ENCODE measurements around the gene CYP4Z1.

DNA sequence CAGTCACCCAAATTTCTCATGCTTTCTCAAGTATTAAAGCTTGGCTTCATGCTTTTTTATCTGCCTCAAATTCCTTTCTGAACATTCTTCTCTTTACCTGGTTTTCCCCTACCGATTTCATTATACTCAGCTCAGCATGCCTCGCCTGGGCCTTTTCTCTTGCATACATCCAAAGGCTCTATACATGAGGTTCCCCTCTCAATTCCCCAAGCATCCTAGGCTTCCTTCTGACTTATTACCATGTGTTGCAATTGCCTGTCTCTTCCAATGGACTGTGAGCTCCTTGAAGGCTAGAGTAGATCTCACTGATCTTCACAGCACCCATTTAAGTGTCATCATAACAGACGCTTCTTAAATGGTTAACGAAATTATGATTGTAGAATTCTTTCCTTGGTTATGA, 46.1 kb downstream of the CYP4Z1 start:
- TF ChIP-seq TARDBP (IDR thresholded peaks at IDR 0.05) (no peak), BHLHE40 (IDR thresholded peaks at IDR 0.05; ENCODE audit: borderline replicate concordance) (no peak), FOXM1 (IDR thresholded peaks at IDR 0.05; ENCODE audit: borderline replicate concordance) (no peak), HDGF (IDR thresholded peaks at IDR 0.05; ENCODE audit: borderline replicate concordance) (no peak), FOXA1 (IDR thresholded peaks at IDR 0.05) (no peak), ELF4 (IDR thresholded peaks at IDR 0.05) (no peak), SP1 (IDR thresholded peaks at IDR 0.05) (no peak), SUZ12 (IDR thresholded peaks at IDR 0.05) (no peak), LEF1 (IDR thresholded peaks at IDR 0.05; ENCODE audit: borderline replicate concordance) (no peak), FOXK2 (IDR thresholded peaks at IDR 0.05) (no peak)
- TF ChIP-seq, protein P1, sequence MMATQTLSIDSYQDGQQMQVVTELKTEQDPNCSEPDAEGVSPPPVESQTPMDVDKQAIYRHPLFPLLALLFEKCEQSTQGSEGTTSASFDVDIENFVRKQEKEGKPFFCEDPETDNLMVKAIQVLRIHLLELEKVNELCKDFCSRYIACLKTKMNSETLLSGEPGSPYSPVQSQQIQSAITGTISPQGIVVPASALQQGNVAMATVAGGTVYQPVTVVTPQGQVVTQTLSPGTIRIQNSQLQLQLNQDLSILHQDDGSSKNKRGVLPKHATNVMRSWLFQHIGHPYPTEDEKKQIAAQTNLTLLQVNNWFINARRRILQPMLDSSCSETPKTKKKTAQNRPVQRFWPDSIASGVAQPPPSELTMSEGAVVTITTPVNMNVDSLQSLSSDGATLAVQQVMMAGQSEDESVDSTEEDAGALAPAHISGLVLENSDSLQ (IDR thresholded peaks at IDR 0.05) = no peak

Measured in HEK293T (cell line).